ENCODE data around the gene STMND1.

GRCh38 chr6:17058550-17058949 lies 43.3 kb upstream of the STMND1 start:
- TF ChIP-seq CTCF (conservative IDR thresholded peaks at IDR 0.05; ENCODE audit: low read depth, low read length): no peak
- no peak for TF ChIP-seq BHLHE40 (IDR thresholded peaks at IDR 0.05; ENCODE audit: low read depth, low read length)
- no peak for TF ChIP-seq POLR2A (IDR thresholded peaks at IDR 0.05; ENCODE audit: low read depth, low read length)
- no peak for TF ChIP-seq RAD21 (IDR thresholded peaks at IDR 0.05; ENCODE audit: low read length)
- TF ChIP-seq CEBPB (IDR thresholded peaks at IDR 0.05; ENCODE audit: low read depth, low read length): no peak
- TF ChIP-seq MXI1 (IDR thresholded peaks at IDR 0.05; ENCODE audit: borderline replicate concordance, low read depth, low read length): no peak
- TF ChIP-seq RFX5 (IDR thresholded peaks at IDR 0.05; ENCODE audit: low read depth, low read length): no peak
- no peak for TF ChIP-seq USF2 (IDR thresholded peaks at IDR 0.05; ENCODE audit: low read depth, low read length)

All from IMR-90 (cell line).